OCI-LY1 (cell line): ENCODE data around the gene EPHB2.

Source experiments
- H2AFZ ChIP-seq: fragments of 200-600 bp; sonication (generic), shearing (Covaris generic); 2 replicates; pipeline ENCODE4 v1.6.0; 2014; ENCODE audit warnings: antibody characterized with exemption, mild to moderate bottlenecking, low read length
- H3F3A ChIP-seq: fragments of 200-600 bp; sonication (generic), shearing (Covaris generic); 2 replicates; pipeline ENCODE4 v1.6.0; 2014; ENCODE audit warnings: mild to moderate bottlenecking, antibody characterized with exemption, low read length, moderate library complexity; ENCODE audit not compliant: insufficient read depth
- H3K27ac ChIP-seq: fragments of 200-600 bp; sonication (generic); 2 replicates; pipeline ENCODE4 v1.5.1; 2014; ENCODE audit warnings: low read length, mixed run types, mild to moderate bottlenecking, low read depth; ENCODE audit not compliant: poor library complexity, severe bottlenecking
- H3K27me3 ChIP-seq: fragments of 200-600 bp; sonication (generic); 2 replicates; pipeline ENCODE4 v1.6.0; 2014; ENCODE audit warnings: antibody characterized with exemption, mild to moderate bottlenecking, low read length, moderate library complexity; ENCODE audit not compliant: insufficient read depth
- H3K36me3 ChIP-seq: fragments of 200-600 bp; sonication (generic); 2 replicates; pipeline ENCODE4 v1.6.1; 2014; ENCODE audit warnings: mild to moderate bottlenecking, antibody characterized with exemption, low read length, moderate library complexity, mixed read lengths; ENCODE audit not compliant: insufficient read depth
- H3K4me1 ChIP-seq: fragments of 200-600 bp; sonication (generic); 2 replicates; pipeline ENCODE4 v1.5.1; 2014; ENCODE audit warnings: mild to moderate bottlenecking, low read length, moderate library complexity; ENCODE audit not compliant: insufficient read depth, severe bottlenecking
- H3K4me2 ChIP-seq: fragments of 200-600 bp; sonication (generic), shearing (Covaris generic); 2 replicates; pipeline ENCODE4 v1.6.1; 2014; ENCODE audit warnings: low read length
- H3K4me3 ChIP-seq: fragments of 200-600 bp; sonication (generic); 2 replicates; pipeline ENCODE4 v1.5.1; 2014; ENCODE audit warnings: low read length, low read depth, mild to moderate bottlenecking, mixed read lengths; ENCODE audit not compliant: poor library complexity, severe bottlenecking
- H3K79me2 ChIP-seq: fragments of 200-600 bp; shearing (Covaris generic); 2 replicates; pipeline ENCODE4 v1.6.1; 2016; ENCODE audit warnings: mixed run types, low read length, mixed read lengths; ENCODE audit not compliant: insufficient read depth
- H3K9ac ChIP-seq: fragments of 200-600 bp; sonication (generic), shearing (Covaris generic); 2 replicates; pipeline ENCODE4 v1.6.1; 2014; ENCODE audit warnings: mild to moderate bottlenecking, low read length, mixed read lengths
- H3K9me2 ChIP-seq: fragments of 200-600 bp; sonication (generic), shearing (Covaris generic); 2 replicates; pipeline ENCODE4 v1.6.1; 2014; ENCODE audit warnings: low read depth, mild to moderate bottlenecking, low read length, mixed read lengths
- H3K9me3 ChIP-seq: fragments of 200-600 bp; shearing (Covaris generic); 2 replicates; pipeline ENCODE4 v1.6.1; 2014; ENCODE audit warnings: low read length, mixed read lengths
- H4K20me1 ChIP-seq: fragments of 200-600 bp; sonication (generic), shearing (Covaris generic); 2 replicates; pipeline ENCODE4 v1.6.0; 2016; ENCODE audit warnings: mild to moderate bottlenecking, low read length; ENCODE audit not compliant: insufficient read depth
- CTCF ChIP-seq: fragments of 200-600 bp; sonication (generic), shearing (Covaris generic); IDR thresholded peaks from 2 replicates; pipeline ENCODE4 v1.5.1; 2017; ENCODE audit warnings: mild to moderate bottlenecking, antibody characterized with exemption, low read length, moderate library complexity, mixed read lengths
- EZH2 ChIP-seq: fragments of 200-600 bp; sonication (generic), shearing (Covaris generic); IDR thresholded peaks from 2 replicates; pipeline ENCODE4 v1.8.0; 2017; ENCODE audit warnings: borderline replicate concordance, mixed run types, mild to moderate bottlenecking, antibody characterized with exemption, low read length, moderate library complexity, mixed read lengths

EPHB2 gene

GRCh38 chr1:22826604-22827580, 116.3 kb downstream of the EPHB2 start:
- Histone ChIP-seq H3K4me3 (no peak overlapping the region), H3K79me2 (no peaks in the 10 kb centered on the region), H3K9ac (no peak overlapping the region), H4K20me1 (no peaks in the 10 kb centered on the region), H3F3A (no peaks in the 10 kb centered on the region), H3K9me2 (no peaks in the 10 kb centered on the region), H3K27ac (no peak overlapping the region), H3K9me3 (no peaks in the 10 kb centered on the region), H3K4me2 (no peak overlapping the region), H3K4me1 (no peaks in the 10 kb centered on the region), H2AFZ (no peak overlapping the region), H3K27me3 (no peaks in the 10 kb centered on the region), H3K36me3 (no peaks in the 10 kb centered on the region)
- TF ChIP-seq EZH2: no peak
- no peak for TF ChIP-seq CTCF

- Histone ChIP-seq H3K27ac (no peak overlapping the region), H3F3A (no peaks in the 10 kb centered on the region), H3K36me3 (no peaks in the 10 kb centered on the region), H4K20me1 (no peaks in the 10 kb centered on the region), H3K4me1 (no peaks in the 10 kb centered on the region), H3K27me3 (no peaks in the 10 kb centered on the region), H3K4me3 (no peak overlapping the region), H3K79me2 (no peaks in the 10 kb centered on the region), H3K9me3 (no peaks in the 10 kb centered on the region), H2AFZ (no peak overlapping the region), H3K4me2 (no peak overlapping the region), H3K9ac (no peak overlapping the region), H3K9me2 (no peaks in the 10 kb centered on the region)
- TF ChIP-seq EZH2 (no peak), CTCF (no peak)
These were observed 117.2 kb downstream of the EPHB2 start for GRCh38 chr1:22827666-22828483.

- no peaks in the 10 kb centered on the region for H3K9me2 ChIP-seq
- no peaks in the 10 kb centered on the region for H3K36me3 ChIP-seq
- no peaks in the 10 kb centered on the region for H3F3A ChIP-seq
- no peak overlapping the region for H3K9ac ChIP-seq
- no peaks in the 10 kb centered on the region for H3K9me3 ChIP-seq
- H4K20me1 ChIP-seq: no peaks in the 10 kb centered on the region
- H3K27me3 ChIP-seq: no peaks in the 10 kb centered on the region
- no peak for TF ChIP-seq CTCF
- TF ChIP-seq EZH2: no peak
- no peak overlapping the region for H3K4me3 ChIP-seq
- H2AFZ ChIP-seq: no peak overlapping the region
- H3K27ac ChIP-seq: no peak overlapping the region
- H3K4me2 ChIP-seq: no peak overlapping the region
- H3K4me1 ChIP-seq: no peaks in the 10 kb centered on the region
- no peaks in the 10 kb centered on the region for H3K79me2 ChIP-seq
These were observed 118.1 kb downstream of the EPHB2 start for GRCh38 chr1:22828484-22829308.
